Esophagus muscularis mucosa (tissue), 4 donors: ENCODE data around the gene CDH1. TPM values are rescaled to one million over a fixed set of nuclear protein-coding genes. Genes with fewer than 3 reads are reported as not detected.

ENCODE experiments used
- DNase-seq: peaks from one replicate; pipeline ENCODE4 v3.0.0-alpha.2; 2017; ENCODE audit errors: extremely low spot score
- H3K27ac ChIP-seq, 4 donors: fragments of 200-600 bp; sonication (generic); replicated peaks in 1 of 4; 1 replicate in 3 of 4; 2 replicates in 1 of 4; pipeline ENCODE4 v1.5.1; 2016 to 2019; ENCODE audit warnings: mild to moderate bottlenecking in 1 of 4
- H3K27me3 ChIP-seq, 4 donors: fragments of 200-600 bp; sonication (generic); one replicate each; pipeline versions ENCODE4 v1.5.1 to v1.6.0; 2016 to 2019
- H3K36me3 ChIP-seq, 4 donors: fragments of 200-600 bp; sonication (generic); one replicate each; pipeline ENCODE4 v1.5.1; 2016 to 2019
- H3K4me1 ChIP-seq, 4 donors: fragments of 200-600 bp; sonication (generic); one replicate each; pipeline ENCODE4 v1.5.1; 2016 to 2019
- H3K4me3 ChIP-seq, 4 donors: fragments of 200-600 bp; sonication (generic); 1 replicate in 2 of 4; 2 replicates in 2 of 4; pipeline ENCODE4 v1.5.1; 2016 to 2019; ENCODE audit warnings: mild to moderate bottlenecking in 4 of 4, moderate library complexity in 1 of 4
- H3K9me3 ChIP-seq, 4 donors: fragments of 200-600 bp; sonication (generic); 1 replicate in 3 of 4; 2 replicates in 1 of 4; pipeline ENCODE4 v1.5.1; 2016 to 2019
- CTCF ChIP-seq, 3 experiments: fragments of 200-600 bp in 2 of 3; fragments of 450-650 bp in 1 of 3; sonication (generic) in 2 of 3; IDR thresholded peaks; one replicate each; pipeline ENCODE4 v1.5.1; 2017 to 2019; ENCODE audit warnings: antibody characterized with exemption in 3 of 3, mild to moderate bottlenecking in 2 of 3, moderate library complexity in 1 of 3
- EP300 ChIP-seq: sonication (generic); formaldehyde crosslinking; IDR thresholded peaks from one replicate; pipeline ENCODE4 v1.6.1; 2017; ENCODE audit warnings: antibody characterized with exemption
- POLR2A ChIP-seq: fragments of 450-650 bp; IDR thresholded peaks from one replicate; pipeline ENCODE4 v1.6.1; 2017; ENCODE audit warnings: antibody characterized with exemption, moderate library complexity, mild to moderate bottlenecking, low read depth
- POLR2AphosphoS5 ChIP-seq, 2 donors: sonication (generic); formaldehyde crosslinking; IDR thresholded peaks; one replicate each; pipeline ENCODE4 v1.6.1; 2017; ENCODE audit warnings: antibody characterized with exemption in 2 of 2
- WGBS: methylation state at CpG from one replicate; pipeline ENCODE4 v1.1.5; 2018; 5-methylcytosine and 5-hydroxymethylcytosine counted together
- intact Hi-C: fragments of 100-400 bp; cut with DNase I; formaldehyde crosslinking; loops from one replicate; pipeline ENCODE4 v1.15.1; 2023
- total RNA-seq, 4 donors: library from RNA; depleted of rRNA; stranded (reverse); fragments of >200 nt; gene quantifications; one replicate each; pipeline versions ENCODE4 v1.1.0 to v1.2.1, GENCODE V29; 2016

CDH1 gene
- total RNA-seq, 4 donors from 2014 or later, result 0.17 to 0.83 (median 0.51) TPM

- DNase-seq, result no peak
- H3K4me3 ChIP-seq, result no peak overlapping the region
- H3K27me3 ChIP-seq, result peaks cover 0 to 4% (median 0%) of the 10 kb centered on the region in 4 donors
- TF ChIP-seq POLR2A (no peak), POLR2AphosphoS5 (IDR thresholded peaks at IDR 0.05) (no peak), CTCF (IDR thresholded peaks at IDR 0.05) (no peak), EP300 (no peak)
- no peak overlapping the region for H3K27ac ChIP-seq
- 81% methylated on average over 12 of the region's 12 CpGs for WGBS
- H3K4me1 ChIP-seq, result no peaks in the 10 kb centered on the region
- intact Hi-C loops, result no loop called here
- H3K9me3 ChIP-seq, result peaks cover 0 to 7% (median 3%) of the 10 kb centered on the region in 4 donors
- H3K36me3 ChIP-seq, result no peaks in the 10 kb centered on the region
These were observed 14.7 kb upstream of the CDH1 start for GRCh38 chr16:68722119-68723024.

GRCh38 chr16:68724797-68725196 is 12.3 kb upstream of the CDH1 start:
- no peak for TF ChIP-seq CTCF (IDR thresholded peaks at IDR 0.05)
- no peak for TF ChIP-seq EP300
- no peak for TF ChIP-seq POLR2AphosphoS5 (IDR thresholded peaks at IDR 0.05)
- no peak for TF ChIP-seq POLR2A
- peaks cover 0 to 13% (median 0%) of the 10 kb centered on the region in 4 donors for H3K27me3 ChIP-seq
- H3K4me3 ChIP-seq, result no peak overlapping the region
- H3K9me3 ChIP-seq, result no peaks in the 10 kb centered on the region
- no peaks in the 10 kb centered on the region for H3K36me3 ChIP-seq
- WGBS, result 68% methylated on average over 3 of the region's 3 CpGs
- no peak for DNase-seq
- intact Hi-C loops, result no loop called here
- H3K4me1 ChIP-seq, result no peaks in the 10 kb centered on the region
- H3K27ac ChIP-seq, result no peak overlapping the region

- H3K4me1 ChIP-seq, result no peaks in the 10 kb centered on the region
- no peaks in the 10 kb centered on the region for H3K9me3 ChIP-seq
- intact Hi-C loops, result no loop called here
- no peak overlapping the region for H3K4me3 ChIP-seq
- H3K36me3 ChIP-seq, result no peaks in the 10 kb centered on the region
- DNase-seq, result no peak
- peaks cover 0 to 30% (median 0%) of the 10 kb centered on the region in 4 donors for H3K27me3 ChIP-seq
- no peak overlapping the region for H3K27ac ChIP-seq
- WGBS, result 70% methylated on average over 4 of the region's 4 CpGs
- TF ChIP-seq EP300 (no peak), POLR2AphosphoS5 (IDR thresholded peaks at IDR 0.05) (no peak), CTCF (IDR thresholded peaks at IDR 0.05) (no peak), POLR2A (no peak)
These were observed 8.6 kb upstream of the CDH1 start for GRCh38 chr16:68728523-68728922.

DNA sequence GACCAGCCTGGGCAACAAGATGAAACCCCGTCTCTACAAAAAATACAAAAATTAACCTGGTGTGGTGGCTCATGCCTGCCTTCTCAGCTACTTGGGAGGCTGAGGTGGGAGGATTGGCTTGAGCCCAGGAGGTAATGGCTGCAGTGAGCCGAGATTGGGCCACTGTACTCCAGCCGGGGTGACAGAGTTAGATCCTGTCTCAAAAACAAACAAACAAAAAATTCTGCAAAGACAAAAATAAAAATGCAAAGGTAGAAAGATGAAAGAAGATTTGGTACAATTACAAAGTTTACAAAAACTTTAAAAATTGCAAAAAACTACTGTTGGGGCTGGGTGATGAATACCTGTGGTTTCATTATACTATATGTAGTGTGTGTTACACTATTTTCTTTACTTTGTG is 5.5 kb upstream of the CDH1 start:
- WGBS, result 66% methylated on average over 3 of the region's 3 CpGs
- no peak for TF ChIP-seq CTCF (IDR thresholded peaks at IDR 0.05)
- no peak for TF ChIP-seq POLR2AphosphoS5 (IDR thresholded peaks at IDR 0.05)
- no peak for TF ChIP-seq EP300
- TF ChIP-seq POLR2A, result no peak
- Histone ChIP-seq H3K27me3 (peaks cover 0 to 52% (median 7%) of the 10 kb centered on the region in 4 donors), H3K36me3 (no peaks in the 10 kb centered on the region), H3K9me3 (no peaks in the 10 kb centered on the region), H3K4me3 (no peak overlapping the region), H3K27ac (no peak overlapping the region), H3K4me1 (peaks cover 0 to under 1% (median 0%) of the 10 kb centered on the region in 4 donors)
- intact Hi-C loops, result no loop called here
- DNase-seq, result no peak
